ENCODE data around the gene ZNF22.

The ZNF22 gene

GRCh38 chr10:44978213-44978569, 22.5 kb upstream of the ZNF22 start:
- no peak for DNase-seq (ENCODE audit: low read depth)
- no peak for TF ChIP-seq CTCF (IDR thresholded peaks at IDR 0.05; ENCODE audit: low read length, missing control alignments)
- H3K4me3 ChIP-seq (replicated peaks; ENCODE audit: low read depth, low read length), result peak overlapping the region; percentile 62

GRCh38 chr10:44978570-44979280, 22.0 kb upstream of the ZNF22 start, which contains the start of gene DEPP1:
DEPP1 (minus strand) TSS chr10:44978809; CDS start chr10:44978030, 779 bp downstream.
- peak within 1 kb of the TSS; percentile 62 for H3K4me3 ChIP-seq (replicated peaks; ENCODE audit: low read depth, low read length)
- peak; percentile 95 for DNase-seq (ENCODE audit: low read depth)
- TF ChIP-seq CTCF (IDR thresholded peaks at IDR 0.05; ENCODE audit: low read length, missing control alignments), result peak; percentile 7

DNA sequence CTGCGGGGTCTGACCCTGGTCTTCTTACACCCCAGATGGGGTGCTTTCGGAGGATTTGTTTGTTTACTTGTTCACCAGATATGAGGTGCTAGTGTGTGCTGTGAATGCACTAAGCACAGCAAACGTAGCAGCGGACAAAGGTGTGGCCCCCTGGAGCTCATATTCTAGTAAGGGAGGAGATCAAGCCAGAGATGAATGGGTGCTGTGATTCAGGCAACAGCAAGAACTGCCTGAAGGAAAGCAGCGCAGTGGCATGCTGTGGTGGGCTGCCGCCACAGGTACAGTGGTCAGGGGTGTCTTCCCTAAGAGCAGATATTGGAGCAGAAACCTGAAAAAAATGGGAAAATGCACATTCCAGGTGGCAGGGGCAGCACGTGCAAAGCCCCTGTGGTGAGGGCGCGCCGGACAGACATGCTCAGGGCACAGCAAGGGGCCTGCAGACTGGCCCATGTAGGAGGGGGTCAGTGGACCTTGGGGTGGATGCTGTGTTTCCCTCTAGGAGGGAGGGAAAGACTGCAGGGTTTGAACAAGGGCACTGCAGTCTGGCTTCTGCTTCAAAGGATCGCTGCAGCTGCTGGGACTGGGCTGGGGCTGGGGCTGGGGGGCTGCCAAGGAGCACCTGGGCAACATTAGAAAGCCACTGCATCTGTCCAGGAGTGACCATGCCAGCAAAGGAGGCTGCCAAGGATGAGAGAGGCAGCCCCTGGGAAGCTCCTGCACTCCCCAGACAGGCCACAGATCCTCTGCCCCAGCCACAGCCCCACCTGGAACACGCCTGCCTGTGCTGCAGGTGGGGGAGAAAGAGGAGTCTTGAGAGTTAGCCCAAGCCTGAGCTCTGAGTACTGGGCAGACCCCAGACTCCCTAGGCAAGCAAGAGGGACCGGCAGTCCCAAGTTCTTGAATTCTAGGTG, 21.2 kb upstream of the ZNF22 start:
- H3K4me3 ChIP-seq (replicated peaks; ENCODE audit: low read depth, low read length), result no peak overlapping the region
- DNase-seq (ENCODE audit: low read depth), result no peak

GRCh38 chr10:44980309-44981171, 20.2 kb upstream of the ZNF22 start:
- no peak for DNase-seq (ENCODE audit: low read depth)
- no peak overlapping the region for H3K4me3 ChIP-seq (replicated peaks; ENCODE audit: low read depth, low read length)

More for the DNA sequence above, 21.2 kb upstream of the ZNF22 start:
- no peak for TF ChIP-seq CTCF (IDR thresholded peaks at IDR 0.05; ENCODE audit: low read length, missing control alignments)

DNA sequence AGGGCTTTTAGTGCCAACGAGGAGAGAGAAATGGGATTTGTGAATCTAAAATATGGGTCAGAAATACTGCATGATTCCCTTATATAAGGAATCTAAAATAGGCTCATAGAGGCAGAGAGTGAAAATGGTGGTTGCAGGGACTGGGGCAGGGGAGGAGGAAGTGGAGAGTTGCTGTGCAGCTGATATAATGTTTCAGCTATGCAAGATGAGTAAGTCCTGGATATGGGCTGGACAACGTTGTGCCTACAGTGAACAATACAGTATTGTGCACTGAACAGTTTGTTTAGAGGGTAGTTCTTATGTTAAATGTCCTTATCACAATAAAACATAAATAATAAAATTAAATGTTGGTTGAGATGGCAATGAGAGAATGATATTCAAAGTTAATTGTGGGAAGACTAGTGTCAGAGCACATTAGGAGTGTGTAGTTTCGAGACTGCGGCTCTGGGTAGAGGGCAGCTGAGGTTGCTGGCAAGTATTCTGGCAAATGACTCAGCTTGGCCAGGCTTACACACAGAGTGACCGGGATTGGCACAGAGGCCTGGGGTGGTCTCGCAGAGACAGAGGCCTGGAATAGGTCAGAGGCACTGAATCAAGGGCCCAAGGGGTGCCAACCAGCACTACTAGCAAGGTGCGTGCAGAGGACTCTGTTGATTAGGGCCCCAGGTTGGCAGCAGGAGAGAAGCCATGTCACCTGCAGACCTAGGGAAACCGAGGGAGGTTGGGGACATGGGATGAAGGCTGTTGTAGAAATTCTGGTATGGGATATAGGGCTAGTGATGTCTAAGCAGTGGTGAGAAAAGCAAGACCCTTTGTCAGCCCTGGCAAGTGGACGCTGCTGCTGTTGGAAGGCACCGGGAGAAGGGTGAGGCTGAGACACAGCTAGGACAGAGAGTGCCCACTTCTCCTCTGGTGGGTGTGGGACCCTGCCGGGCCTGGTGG, 19.3 kb upstream of the ZNF22 start:
- TF ChIP-seq CTCF (IDR thresholded peaks at IDR 0.05; ENCODE audit: low read length, missing control alignments), result no peak
- DNase-seq (ENCODE audit: low read depth), result peak; percentile 89
- no peak overlapping the region for H3K4me3 ChIP-seq (replicated peaks; ENCODE audit: low read depth, low read length)

More at GRCh38 chr10:44980309-44981171, 20.2 kb upstream of the ZNF22 start:
- TF ChIP-seq CTCF (IDR thresholded peaks at IDR 0.05; ENCODE audit: low read length, missing control alignments), result no peak

DNA sequence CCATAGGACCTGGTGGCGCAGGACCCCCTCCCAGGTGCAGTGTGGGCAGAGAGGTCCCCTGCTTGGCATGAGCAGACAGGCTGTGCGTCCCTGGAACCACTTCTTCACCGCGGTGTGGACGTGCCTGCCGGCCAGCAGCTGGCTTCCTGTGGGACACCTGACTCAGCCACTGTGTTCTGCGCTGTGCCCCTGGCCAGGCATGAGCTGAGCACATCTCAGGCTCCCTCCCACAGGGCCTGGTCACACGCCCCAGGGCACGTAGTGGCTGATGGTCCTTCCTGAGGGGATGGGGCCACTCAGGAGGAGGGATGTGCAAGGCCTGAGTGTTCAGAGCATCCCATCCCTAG, 18.6 kb upstream of the ZNF22 start:
- DNase-seq (ENCODE audit: low read depth), result peak; percentile 21
- no peak overlapping the region for H3K4me3 ChIP-seq (replicated peaks; ENCODE audit: low read depth, low read length)
- TF ChIP-seq CTCF (IDR thresholded peaks at IDR 0.05; ENCODE audit: low read length, missing control alignments), result no peak
